VCaP (cell line): ENCODE results near the gene NELL1.

Experiments
- H3K27ac ChIP-seq: fragments of 450-650 bp; 2 replicates; pipeline ENCODE4 v1.5.1; 2017
- TF ChIP-seq, protein P1 (sequence below): fragments of 450-650 bp; conservative IDR thresholded peaks from 2 replicates; pipeline ENCODE4 v1.5.1; 2017; ENCODE audit warnings: mild to moderate bottlenecking, moderate library complexity

Gene NELL1

DNA sequence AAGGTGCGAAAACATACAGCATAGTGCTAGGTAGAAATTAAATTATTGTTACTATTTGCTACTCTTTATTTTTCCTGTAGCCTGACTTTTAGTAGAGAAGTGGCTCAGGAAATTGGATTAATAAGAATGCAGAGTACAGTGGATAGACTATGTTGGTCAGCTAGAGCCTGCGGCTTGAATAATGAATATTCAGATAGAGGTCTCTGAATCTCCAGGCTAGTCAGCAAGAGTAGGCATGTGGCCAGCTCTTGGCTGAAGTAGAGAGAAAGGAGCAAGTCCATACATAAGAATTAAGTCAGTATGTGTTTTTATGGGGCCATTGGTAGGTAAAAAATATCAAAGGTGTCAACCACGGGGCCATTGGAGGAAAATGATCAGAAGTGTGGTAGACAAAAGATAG, 413.5 kb downstream of the NELL1 start:
- TF ChIP-seq, protein P1, sequence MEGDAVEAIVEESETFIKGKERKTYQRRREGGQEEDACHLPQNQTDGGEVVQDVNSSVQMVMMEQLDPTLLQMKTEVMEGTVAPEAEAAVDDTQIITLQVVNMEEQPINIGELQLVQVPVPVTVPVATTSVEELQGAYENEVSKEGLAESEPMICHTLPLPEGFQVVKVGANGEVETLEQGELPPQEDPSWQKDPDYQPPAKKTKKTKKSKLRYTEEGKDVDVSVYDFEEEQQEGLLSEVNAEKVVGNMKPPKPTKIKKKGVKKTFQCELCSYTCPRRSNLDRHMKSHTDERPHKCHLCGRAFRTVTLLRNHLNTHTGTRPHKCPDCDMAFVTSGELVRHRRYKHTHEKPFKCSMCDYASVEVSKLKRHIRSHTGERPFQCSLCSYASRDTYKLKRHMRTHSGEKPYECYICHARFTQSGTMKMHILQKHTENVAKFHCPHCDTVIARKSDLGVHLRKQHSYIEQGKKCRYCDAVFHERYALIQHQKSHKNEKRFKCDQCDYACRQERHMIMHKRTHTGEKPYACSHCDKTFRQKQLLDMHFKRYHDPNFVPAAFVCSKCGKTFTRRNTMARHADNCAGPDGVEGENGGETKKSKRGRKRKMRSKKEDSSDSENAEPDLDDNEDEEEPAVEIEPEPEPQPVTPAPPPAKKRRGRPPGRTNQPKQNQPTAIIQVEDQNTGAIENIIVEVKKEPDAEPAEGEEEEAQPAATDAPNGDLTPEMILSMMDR = no peak
- no peak overlapping the region for H3K27ac ChIP-seq

DNA sequence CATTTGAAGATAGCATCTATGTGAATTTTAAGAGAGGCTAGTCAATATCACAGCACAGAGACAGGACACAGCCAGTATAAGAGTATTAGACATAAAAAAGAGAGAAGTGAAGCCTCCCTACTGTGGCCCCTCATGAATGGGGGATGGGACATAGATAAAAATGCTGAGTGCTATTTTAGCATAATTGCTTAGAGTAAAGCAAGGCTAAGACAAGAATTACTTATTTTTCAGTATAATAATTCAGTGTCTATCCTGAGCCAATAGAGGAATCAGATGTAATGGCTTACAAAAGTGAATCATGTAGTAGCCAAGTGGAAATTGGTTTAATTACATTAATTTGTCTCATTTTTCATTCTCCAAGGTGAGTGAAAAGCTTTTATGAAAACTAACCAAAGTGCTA, 419.5 kb downstream of the NELL1 start:
- TF ChIP-seq, protein P1 = no peak
- H3K27ac ChIP-seq = no peak overlapping the region

- TF ChIP-seq, protein P1 = no peak
- H3K27ac ChIP-seq = no peak overlapping the region
Measured at GRCh38 chr11:21104641-21105040, 435.3 kb downstream of the NELL1 start.

DNA sequence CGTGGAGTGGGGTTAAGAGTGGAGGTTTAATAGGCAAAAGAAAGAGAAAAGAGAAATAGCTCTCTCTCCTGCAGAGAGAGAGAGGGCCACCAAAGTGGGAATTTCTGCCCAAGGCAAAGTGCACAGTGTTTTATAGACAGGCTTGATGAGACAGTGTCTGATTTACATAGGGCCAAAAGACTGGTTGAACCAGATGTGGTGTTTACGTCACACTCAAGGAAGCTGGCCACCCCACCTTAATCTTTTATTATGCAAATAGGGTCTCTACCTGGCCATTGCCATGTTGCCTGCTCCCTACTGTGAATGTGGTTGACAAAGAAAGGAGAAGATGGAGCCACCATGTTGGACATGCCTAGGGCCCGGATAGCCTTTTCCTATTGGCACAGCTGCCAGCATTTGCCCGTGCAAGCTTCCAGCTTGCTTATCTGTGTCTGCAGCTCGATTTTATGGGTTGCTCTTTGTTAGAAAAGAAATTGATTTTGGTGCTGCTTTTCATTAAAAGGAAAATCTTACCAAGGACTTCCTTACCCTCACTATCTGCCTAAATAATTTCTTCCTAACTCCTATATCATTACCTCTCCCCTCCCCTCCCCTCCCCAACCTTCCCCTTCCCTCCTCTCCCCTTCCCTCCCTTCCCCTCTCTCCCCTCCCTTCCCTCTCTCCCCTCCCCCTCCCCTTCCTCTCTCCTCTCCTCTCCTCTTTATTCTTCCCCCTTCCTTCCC, 436.0 kb downstream of the NELL1 start:
- TF ChIP-seq, protein P1 = no peak
- no peak overlapping the region for H3K27ac ChIP-seq

GRCh38 chr11:21109341-21109740, 440.0 kb downstream of the NELL1 start:
- TF ChIP-seq, protein P1 = no peak
- no peak overlapping the region for H3K27ac ChIP-seq

GRCh38 chr11:21110415-21110814, 441.0 kb downstream of the NELL1 start:
- H3K27ac ChIP-seq = no peak overlapping the region
- TF ChIP-seq, protein P1 = no peak

GRCh38 chr11:21113876-21114275, 444.5 kb downstream of the NELL1 start:
- TF ChIP-seq, protein P1 = no peak
- H3K27ac ChIP-seq = no peak overlapping the region
